GM12878 (cell line): ENCODE measurements around the gene GALNTL6. TPM values are rescaled to one million over a fixed set of nuclear protein-coding genes. Genes with fewer than 3 reads are reported as not detected.

Experiments used
- MEF2A ChIP-seq: IDR thresholded peaks from 2 replicates; pipeline ENCODE4 v1.6.1; 2011; ENCODE audit warnings: low read depth, mild to moderate bottlenecking, low read length, moderate library complexity; ENCODE audit not compliant: insufficient read depth
- PAX5 ChIP-seq: IDR thresholded peaks from 2 replicates; pipeline ENCODE4 v1.6.1; 2011; ENCODE audit warnings: low read depth, low read length, borderline replicate concordance
- POLR2AphosphoS5 ChIP-seq: IDR thresholded peaks from 2 replicates; pipeline ENCODE4 v1.6.1; 2011; ENCODE audit warnings: mild to moderate bottlenecking, low read length, inconsistent platforms
- SMAD1 ChIP-seq: fragments of 450-650 bp; IDR thresholded peaks from 2 replicates; pipeline ENCODE4 v1.6.1; 2018; ENCODE audit warnings: mild to moderate bottlenecking, low read depth; ENCODE audit not compliant: partially characterized antibody
- SP1 ChIP-seq: IDR thresholded peaks from one replicate; pipeline ENCODE4 v1.6.1; 2011; ENCODE audit warnings: low read depth, low read length
- SREBF2 ChIP-seq: IDR thresholded peaks from 2 replicates; pipeline ENCODE4 v1.6.1; 2012; ENCODE audit warnings: mild to moderate bottlenecking, low read length
- STAT3 ChIP-seq: IDR thresholded peaks from 2 replicates; pipeline ENCODE4 v1.6.1; 2011; ENCODE audit warnings: low read depth, low read length, improper control_type of control experiment
- ZNF274 ChIP-seq: IDR thresholded peaks from one replicate; pipeline ENCODE4 v1.8.0; 2011; ENCODE audit not compliant: insufficient read length, insufficient read depth
- polyA plus RNA-seq, 11 experiments: library from polyadenylated mRNA; depleted of rRNA in 4 of 11; unstranded in 6 of 11; stranded (reverse) in 5 of 11; fragments of >200 nt; fragmentation: Nextera tagmentation in 4 of 11; fragmentation: Illumina TruSeq in 1 of 11; extraction: Ambion mirVana in 4 of 11; extraction: Trizol in 1 of 11; gene quantifications; 1 replicate in 1 of 11; 2 replicates in 10 of 11; pipeline versions ENCODE4 v1.2.1 to v1.2.3, GENCODE V29; 2011 to 2016; ENCODE audit warnings: inconsistent platforms in 2 of 11, missing spikeins in 2 of 11, low read depth in 1 of 11
- total RNA-seq, 4 experiments: library from RNA; depleted of rRNA in 3 of 4; stranded (reverse); fragments of >200 nt in 3 of 4; fragmentation: Illumina TruSeq in 1 of 4; extraction: Trizol in 1 of 4; gene quantifications; 2 replicates each; pipeline versions ENCODE4 v1.2.1 to v1.2.3, GENCODE V29; 2013 to 2021
- TF ChIP-seq, protein P1 (sequence below): fragments of 450-650 bp; IDR thresholded peaks from 2 replicates; pipeline ENCODE4 v1.6.1; 2017; ENCODE audit warnings: low read depth, mild to moderate bottlenecking, moderate library complexity
- TF ChIP-seq, protein P2 (sequence below): IDR thresholded peaks from 2 replicates; pipeline ENCODE4 v1.6.1; 2011; ENCODE audit warnings: mild to moderate bottlenecking, low read depth, low read length, moderate library complexity; ENCODE audit not compliant: insufficient replicate concordance
- TF ChIP-seq, protein P3 (sequence below): fragments of 150-350 bp; IDR thresholded peaks from 2 replicates; pipeline ENCODE4 v1.6.1; 2016; ENCODE audit warnings: low read depth, low read length
- TF ChIP-seq, protein P4 (sequence below): fragments of 450-650 bp; IDR thresholded peaks from 2 replicates; pipeline ENCODE4 v1.6.1; 2014; ENCODE audit warnings: mild to moderate bottlenecking

Gene GALNTL6
- total and polyA plus RNA-seq, 10 of the 15 experiments (the other 5 are each of a cell fraction or from before 2014, with no cell fraction given): 0.01 to 0.29 TPM; not detected in 8

DNA sequence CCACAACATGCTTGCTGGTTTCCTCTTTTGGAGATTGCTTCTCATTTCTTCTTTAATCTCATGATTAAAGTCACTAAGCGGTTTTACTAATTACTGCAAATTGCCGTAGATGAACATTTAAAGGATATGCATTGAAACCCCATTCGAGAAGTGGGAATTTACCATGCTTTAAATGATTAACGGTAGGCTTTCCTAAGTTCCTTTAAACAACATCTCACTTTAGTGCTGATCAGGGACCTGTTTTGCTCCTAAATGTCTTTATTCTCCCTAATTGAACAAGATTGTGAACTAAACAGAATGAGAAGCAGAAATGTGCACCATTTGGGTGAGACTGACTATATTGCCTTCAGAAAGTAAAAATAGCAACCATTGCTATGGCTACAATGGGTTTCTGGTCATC, 430.3 kb downstream of the GALNTL6 start (continued):
- TF ChIP-seq MEF2A (no peak), ZNF274 (no peak), PAX5 (no peak), SP1 (no peak), POLR2AphosphoS5 (no peak), SMAD1 (no peak), SREBF2 (no peak), STAT3 (no peak)
- TF ChIP-seq, protein P1, sequence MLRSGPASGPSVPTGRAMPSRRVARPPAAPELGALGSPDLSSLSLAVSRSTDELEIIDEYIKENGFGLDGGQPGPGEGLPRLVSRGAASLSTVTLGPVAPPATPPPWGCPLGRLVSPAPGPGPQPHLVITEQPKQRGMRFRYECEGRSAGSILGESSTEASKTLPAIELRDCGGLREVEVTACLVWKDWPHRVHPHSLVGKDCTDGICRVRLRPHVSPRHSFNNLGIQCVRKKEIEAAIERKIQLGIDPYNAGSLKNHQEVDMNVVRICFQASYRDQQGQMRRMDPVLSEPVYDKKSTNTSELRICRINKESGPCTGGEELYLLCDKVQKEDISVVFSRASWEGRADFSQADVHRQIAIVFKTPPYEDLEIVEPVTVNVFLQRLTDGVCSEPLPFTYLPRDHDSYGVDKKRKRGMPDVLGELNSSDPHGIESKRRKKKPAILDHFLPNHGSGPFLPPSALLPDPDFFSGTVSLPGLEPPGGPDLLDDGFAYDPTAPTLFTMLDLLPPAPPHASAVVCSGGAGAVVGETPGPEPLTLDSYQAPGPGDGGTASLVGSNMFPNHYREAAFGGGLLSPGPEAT: no peak
- TF ChIP-seq, protein P2, sequence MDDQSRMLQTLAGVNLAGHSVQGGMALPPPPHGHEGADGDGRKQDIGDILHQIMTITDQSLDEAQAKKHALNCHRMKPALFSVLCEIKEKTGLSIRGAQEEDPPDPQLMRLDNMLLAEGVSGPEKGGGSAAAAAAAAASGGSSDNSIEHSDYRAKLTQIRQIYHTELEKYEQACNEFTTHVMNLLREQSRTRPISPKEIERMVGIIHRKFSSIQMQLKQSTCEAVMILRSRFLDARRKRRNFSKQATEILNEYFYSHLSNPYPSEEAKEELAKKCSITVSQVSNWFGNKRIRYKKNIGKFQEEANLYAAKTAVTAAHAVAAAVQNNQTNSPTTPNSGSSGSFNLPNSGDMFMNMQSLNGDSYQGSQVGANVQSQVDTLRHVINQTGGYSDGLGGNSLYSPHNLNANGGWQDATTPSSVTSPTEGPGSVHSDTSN: no peak
- TF ChIP-seq, protein P3, sequence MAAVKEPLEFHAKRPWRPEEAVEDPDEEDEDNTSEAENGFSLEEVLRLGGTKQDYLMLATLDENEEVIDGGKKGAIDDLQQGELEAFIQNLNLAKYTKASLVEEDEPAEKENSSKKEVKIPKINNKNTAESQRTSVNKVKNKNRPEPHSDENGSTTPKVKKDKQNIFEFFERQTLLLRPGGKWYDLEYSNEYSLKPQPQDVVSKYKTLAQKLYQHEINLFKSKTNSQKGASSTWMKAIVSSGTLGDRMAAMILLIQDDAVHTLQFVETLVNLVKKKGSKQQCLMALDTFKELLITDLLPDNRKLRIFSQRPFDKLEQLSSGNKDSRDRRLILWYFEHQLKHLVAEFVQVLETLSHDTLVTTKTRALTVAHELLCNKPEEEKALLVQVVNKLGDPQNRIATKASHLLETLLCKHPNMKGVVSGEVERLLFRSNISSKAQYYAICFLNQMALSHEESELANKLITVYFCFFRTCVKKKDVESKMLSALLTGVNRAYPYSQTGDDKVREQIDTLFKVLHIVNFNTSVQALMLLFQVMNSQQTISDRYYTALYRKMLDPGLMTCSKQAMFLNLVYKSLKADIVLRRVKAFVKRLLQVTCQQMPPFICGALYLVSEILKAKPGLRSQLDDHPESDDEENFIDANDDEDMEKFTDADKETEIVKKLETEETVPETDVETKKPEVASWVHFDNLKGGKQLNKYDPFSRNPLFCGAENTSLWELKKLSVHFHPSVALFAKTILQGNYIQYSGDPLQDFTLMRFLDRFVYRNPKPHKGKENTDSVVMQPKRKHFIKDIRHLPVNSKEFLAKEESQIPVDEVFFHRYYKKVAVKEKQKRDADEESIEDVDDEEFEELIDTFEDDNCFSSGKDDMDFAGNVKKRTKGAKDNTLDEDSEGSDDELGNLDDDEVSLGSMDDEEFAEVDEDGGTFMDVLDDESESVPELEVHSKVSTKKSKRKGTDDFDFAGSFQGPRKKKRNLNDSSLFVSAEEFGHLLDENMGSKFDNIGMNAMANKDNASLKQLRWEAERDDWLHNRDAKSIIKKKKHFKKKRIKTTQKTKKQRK: no peak
- TF ChIP-seq, protein P4, sequence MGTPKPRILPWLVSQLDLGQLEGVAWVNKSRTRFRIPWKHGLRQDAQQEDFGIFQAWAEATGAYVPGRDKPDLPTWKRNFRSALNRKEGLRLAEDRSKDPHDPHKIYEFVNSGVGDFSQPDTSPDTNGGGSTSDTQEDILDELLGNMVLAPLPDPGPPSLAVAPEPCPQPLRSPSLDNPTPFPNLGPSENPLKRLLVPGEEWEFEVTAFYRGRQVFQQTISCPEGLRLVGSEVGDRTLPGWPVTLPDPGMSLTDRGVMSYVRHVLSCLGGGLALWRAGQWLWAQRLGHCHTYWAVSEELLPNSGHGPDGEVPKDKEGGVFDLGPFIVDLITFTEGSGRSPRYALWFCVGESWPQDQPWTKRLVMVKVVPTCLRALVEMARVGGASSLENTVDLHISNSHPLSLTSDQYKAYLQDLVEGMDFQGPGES: no peak
